GM18502 (cell line): ENCODE measurements around the gene KRTAP25-1.

Source experiments
- ATAC-seq: cut with Tn5 transposase; IDR thresholded peaks from one replicate; pipeline ENCODE4 v1.9.1; 2021; ENCODE audit warnings: mild to moderate bottlenecking; ENCODE audit not compliant: unreplicated experiment, poor library complexity

Gene KRTAP25-1

GRCh38 chr21:30289215-30289614, at the start of gene KRTAP25-1:
Gene KRTAP25-1 (minus strand): TSS chr21:30289514. CDS start chr21:30289490, 24 bp downstream.
- no peak for ATAC-seq

- ATAC-seq = no peak
Observed at GRCh38 chr21:30338717-30339116, 49.4 kb upstream of the KRTAP25-1 start.

- ATAC-seq = no peak
Observed at GRCh38 chr21:30337772-30338171, 48.5 kb upstream of the KRTAP25-1 start.

- no peak for ATAC-seq
Observed at GRCh38 chr21:30337276-30337744, 48.0 kb upstream of the KRTAP25-1 start, which contains the start of gene KRTAP27-1. Gene KRTAP27-1 (minus strand): TSS chr21:30337694. CDS start chr21:30337668, 26 bp downstream.

GRCh38 chr21:30336596-30336995, 47.3 kb upstream of the KRTAP25-1 start:
- no peak for ATAC-seq

- no peak for ATAC-seq
Observed at GRCh38 chr21:30333736-30334135, 44.4 kb upstream of the KRTAP25-1 start.

- ATAC-seq = no peak
Observed at GRCh38 chr21:30332681-30333080, 43.4 kb upstream of the KRTAP25-1 start.

- no peak for ATAC-seq
Observed at GRCh38 chr21:30329203-30329875, 40.0 kb upstream of the KRTAP25-1 start.

- no peak for ATAC-seq
Observed at GRCh38 chr21:30326390-30326789, 37.1 kb upstream of the KRTAP25-1 start.

GRCh38 chr21:30320215-30320614, 30.9 kb upstream of the KRTAP25-1 start, which contains the start of gene KRTAP26-1:
Gene KRTAP26-1 (minus strand): TSS chr21:30320315. CDS start chr21:30320035, 280 bp downstream.
- ATAC-seq = no peak

- no peak for ATAC-seq
Observed at GRCh38 chr21:30315701-30316100, 26.4 kb upstream of the KRTAP25-1 start.

GRCh38 chr21:30306884-30307283, 17.6 kb upstream of the KRTAP25-1 start:
- no peak for ATAC-seq

- ATAC-seq = no peak
Observed at GRCh38 chr21:30305136-30305535, 15.8 kb upstream of the KRTAP25-1 start.

GRCh38 chr21:30282850-30283249, 6.5 kb downstream of the KRTAP25-1 start, which contains the start of gene KRTAP24-1:
Gene KRTAP24-1 (minus strand): TSS chr21:30282950. CDS start chr21:30282932, 18 bp downstream.
- ATAC-seq = no peak

- no peak for ATAC-seq
Observed at GRCh38 chr21:30271611-30272010, 17.7 kb downstream of the KRTAP25-1 start.

- ATAC-seq = no peak
Observed at GRCh38 chr21:30271156-30271555, 18.2 kb downstream of the KRTAP25-1 start.

- no peak for ATAC-seq
Observed at GRCh38 chr21:30269803-30270530, 19.3 kb downstream of the KRTAP25-1 start.

GRCh38 chr21:30268608-30269197, 20.6 kb downstream of the KRTAP25-1 start:
- ATAC-seq = no peak

GRCh38 chr21:30257773-30258172, 31.5 kb downstream of the KRTAP25-1 start:
- no peak for ATAC-seq

GRCh38 chr21:30256100-30256499, 33.2 kb downstream of the KRTAP25-1 start:
- ATAC-seq = no peak

GRCh38 chr21:30255679-30256078, 33.6 kb downstream of the KRTAP25-1 start:
- ATAC-seq = no peak
